ENCODE data around the gene MMP27.
A peak's percentile ranks its signal among the peaks of the same experiment; 100 is the strongest.

MMP27 gene

DNA sequence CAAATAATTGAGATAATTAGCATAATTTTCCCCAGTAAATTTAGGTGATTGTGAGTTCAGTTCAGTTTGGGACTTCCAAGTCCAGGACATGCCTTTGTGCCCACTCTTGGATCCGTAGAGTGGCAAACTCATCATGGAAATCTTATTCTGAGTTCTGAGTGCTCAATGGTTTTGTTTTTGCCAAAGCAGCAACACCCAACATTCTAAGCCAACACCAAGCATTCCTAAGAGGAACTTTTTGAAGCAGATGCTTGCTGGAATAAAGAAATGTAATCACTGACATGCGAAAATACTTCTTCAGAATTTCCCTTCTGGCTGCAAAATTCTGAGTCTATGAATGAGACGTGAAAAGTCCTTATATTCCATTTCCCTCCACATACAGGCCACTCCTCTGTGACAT lies 10.4 kb downstream of the MMP27 start:
- no peak for DNase-seq

DNA sequence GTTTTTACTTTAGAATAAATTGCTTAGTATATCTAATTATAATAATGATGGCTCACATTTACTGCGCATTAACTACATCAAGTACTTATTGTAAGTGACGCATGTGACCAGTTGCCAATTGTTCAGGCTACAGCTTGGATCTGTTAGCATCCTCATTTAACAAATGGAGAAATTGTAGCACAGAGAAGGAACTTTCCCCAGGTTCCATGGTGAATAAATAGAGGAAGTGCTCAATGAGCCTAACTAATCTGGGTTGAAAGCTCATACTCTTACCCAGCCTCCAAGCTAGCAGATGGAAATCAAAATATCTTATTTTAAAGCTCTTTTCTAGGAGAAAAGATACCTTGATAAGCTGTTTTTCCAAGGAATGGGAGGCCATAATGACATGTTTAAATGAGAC lies 19.8 kb downstream of the MMP27 start:
- DNase-seq, result no peak

DNA sequence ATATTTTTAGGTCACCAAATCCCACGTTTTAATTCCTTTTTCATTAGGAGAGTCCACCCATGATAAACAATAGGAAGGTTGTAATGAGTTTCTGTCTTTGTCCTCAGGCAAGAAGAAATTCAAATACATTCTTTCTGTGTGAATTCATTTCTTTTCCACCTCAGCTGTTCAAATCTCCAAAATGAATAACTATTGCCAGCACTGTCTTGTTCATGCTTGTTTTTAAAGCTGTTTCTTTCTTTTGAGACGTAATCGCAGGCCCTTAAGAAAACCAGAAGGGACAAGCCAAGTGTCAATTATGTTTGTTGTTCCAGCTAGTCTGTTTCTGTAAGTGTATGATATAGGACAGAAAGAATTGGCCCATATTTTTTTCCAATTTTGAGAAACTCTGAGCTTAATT lies 20.2 kb downstream of the MMP27 start:
- no peak for DNase-seq

DNA sequence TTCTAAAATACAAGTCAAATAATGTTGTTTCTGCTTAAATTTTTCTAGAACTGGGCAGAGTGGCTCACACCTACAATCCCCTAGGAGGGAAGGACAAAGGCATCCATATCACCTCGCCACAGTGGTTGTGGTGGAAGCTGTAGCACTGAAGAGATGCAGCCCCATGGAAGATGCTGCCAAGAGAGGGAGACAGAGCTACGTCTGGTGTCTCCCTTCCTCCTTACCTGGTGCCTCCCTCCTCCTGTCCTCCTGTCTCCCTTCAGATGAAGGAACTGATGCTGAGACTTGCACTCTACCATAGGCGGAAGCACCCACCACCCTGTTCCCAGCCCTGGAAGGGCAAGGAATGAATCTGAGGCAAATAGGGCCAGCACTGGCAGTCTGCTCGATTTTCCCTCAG lies 22.3 kb downstream of the MMP27 start:
- no peak for DNase-seq

- DNase-seq, result no peak
These were observed 24.6 kb downstream of the MMP27 start for GRCh38 chr11:102680945-102681344.

DNA sequence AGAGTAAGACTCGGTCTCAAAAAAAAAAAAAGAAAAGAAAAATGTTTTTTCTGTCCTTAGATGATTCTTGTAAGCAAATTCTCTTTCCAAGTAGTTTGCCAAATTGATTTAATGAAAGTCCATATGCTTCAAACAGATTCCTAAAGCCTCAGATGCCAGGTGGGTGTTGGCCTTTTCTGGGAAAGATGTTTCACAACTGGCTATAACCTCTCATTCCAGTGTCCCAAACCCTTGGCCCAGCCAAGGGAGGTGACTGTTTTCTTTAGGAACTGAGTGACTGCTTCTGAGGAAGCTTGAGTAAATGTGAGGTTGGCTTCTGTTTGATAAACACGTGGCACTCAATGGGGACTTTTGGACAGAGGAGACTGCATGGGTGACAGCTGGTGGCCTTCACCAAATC lies 27.5 kb downstream of the MMP27 start:
- no peak for DNase-seq

- DNase-seq, result no peak
These were observed 29.5 kb downstream of the MMP27 start for GRCh38 chr11:102676084-102676483.

GRCh38 chr11:102669664-102670063 lies 35.9 kb downstream of the MMP27 start:
- no peak for DNase-seq

- DNase-seq, result peak; percentile 18
These were observed 39.1 kb downstream of the MMP27 start for GRCh38 chr11:102666331-102666957.

DNA sequence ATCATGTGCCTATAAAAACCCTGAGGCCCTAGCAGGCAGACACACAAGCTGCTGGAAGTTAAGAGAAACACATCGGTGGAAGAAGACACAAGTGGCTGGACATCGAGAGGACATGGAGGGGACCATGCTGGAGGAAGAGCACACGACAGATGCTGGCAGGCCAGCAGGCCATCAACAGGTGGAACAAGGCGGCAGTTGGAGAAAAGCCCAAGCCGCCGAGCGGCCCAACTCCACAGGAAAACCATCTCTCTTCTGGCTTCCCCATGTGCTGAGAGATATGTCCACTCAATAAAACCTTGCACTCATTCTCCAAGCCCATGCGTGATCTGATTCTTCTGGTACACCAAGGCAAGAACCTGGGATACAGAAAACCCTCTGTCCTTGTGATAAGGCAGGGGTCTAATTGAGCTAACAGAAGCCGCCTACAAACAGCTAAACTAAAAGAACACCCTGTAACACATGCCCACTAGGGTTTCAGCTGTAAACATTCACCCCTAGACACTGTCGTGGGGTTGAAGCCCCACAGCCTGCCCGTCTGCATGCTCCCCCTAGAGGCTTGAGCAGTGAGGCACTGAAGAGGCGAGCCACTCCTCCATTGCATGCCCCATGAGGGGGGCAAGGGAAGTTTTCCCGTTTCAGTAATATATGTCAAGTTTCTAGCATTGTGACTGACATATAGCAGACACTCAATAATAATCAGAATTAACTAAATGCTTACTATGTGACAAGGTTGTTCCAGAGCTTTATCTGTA lies 41.4 kb downstream of the MMP27 start:
- peak; percentile 16 for DNase-seq

- no peak for DNase-seq
These were observed 43.0 kb downstream of the MMP27 start for GRCh38 chr11:102662607-102663006.

- DNase-seq, result no peak
These were observed 44.5 kb downstream of the MMP27 start for GRCh38 chr11:102661040-102661439.

DNA sequence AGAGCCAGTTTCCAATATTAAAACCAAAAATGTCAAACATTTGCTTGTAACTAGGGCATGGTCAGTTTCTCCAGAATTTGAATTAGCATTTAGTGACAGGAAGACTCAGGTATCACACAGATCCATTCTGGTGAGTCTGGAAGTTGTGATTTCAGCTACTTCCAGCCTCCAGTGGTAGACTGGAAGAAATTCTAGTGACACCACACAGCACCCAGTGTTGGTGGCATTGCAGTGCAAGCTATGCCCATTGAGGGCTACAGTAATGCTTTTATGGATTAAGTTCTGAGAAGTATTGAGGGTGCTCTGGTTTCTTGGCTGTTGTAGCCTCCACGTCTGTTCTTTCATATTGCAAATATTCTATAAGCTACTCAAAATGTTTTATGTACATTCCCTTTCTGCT lies 49.0 kb downstream of the MMP27 start:
- no peak for DNase-seq

DNA sequence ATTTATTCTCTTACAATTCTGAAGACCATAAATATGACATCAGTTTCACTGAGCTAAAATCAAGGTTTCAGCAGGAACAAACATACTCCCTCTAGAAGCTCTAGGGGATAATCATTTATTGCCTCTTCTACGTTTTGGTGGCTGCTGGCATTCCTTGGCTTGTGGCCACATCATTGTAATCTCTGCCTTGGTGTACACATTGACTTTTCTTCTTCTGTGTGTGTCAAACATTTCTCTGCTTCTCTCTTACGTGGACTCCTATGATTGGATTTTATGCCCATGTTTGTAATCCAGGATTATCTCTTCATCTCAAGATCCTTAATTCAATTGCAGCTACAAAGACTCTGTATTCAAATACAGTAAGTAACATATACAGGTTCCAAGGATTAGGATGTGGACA lies 50.0 kb downstream of the MMP27 start:
- DNase-seq, result no peak

DNA sequence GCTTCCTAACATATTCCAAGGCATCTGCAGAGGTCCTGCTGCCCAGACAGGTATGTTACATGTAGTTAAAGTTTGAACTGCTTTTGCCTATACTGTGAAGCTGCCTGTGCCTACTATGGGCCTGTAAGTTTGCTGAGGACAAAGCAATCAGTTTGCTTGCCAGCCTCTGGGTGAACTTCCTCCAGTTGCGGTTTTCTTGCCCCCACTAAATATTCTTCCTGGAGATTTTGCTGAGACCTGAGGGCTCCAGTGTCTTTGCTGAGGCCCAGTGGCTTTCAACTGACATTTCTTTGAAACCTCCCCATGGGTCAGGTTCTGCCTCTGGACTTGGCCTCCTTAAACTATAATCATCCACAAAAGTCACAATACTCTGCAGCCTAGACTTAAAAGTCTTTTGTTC lies 50.8 kb downstream of the MMP27 start:
- no peak for DNase-seq

DNA sequence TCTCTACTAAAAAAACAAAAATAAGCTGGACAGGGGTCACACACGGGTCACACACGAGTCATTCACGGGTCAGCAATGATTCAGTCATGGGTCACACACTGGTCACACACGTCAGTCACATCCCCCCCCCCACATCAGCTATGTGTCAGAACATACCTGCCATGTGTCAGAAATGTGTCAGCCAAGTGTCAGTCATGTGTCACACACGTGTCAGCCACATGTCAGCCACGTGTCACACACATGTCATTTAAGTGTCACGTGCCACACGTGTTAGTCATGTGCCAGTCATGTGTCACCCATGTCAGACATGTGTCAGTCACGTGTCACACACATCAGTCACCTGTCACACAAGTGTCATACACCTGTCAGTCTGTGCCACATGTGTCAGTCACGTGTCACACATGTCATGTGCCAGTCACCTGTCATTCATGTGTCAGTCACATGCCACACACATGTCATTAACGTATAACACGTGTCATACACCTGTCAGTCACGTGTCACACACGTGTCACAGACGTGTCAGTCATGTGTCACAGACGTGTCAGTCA lies 51.8 kb downstream of the MMP27 start:
- no peak for DNase-seq

GRCh38 chr11:102647430-102647829 lies 58.1 kb downstream of the MMP27 start:
- DNase-seq, result no peak

- DNase-seq, result no peak
These were observed 61.6 kb downstream of the MMP27 start for GRCh38 chr11:102643941-102644340.
